GM18519 (cell line): ENCODE data around the gene TK2.

Source experiments
- ATAC-seq: cut with Tn5 transposase; IDR thresholded peaks from one replicate; pipeline ENCODE4 v1.9.1; 2021; ENCODE audit warnings: mild to moderate bottlenecking, moderate library complexity; ENCODE audit not compliant: unreplicated experiment, low FRiP score

The TK2 gene

GRCh38 chr16:66486773-66487579, 62.9 kb downstream of the TK2 start:
- no peak for ATAC-seq

GRCh38 chr16:66486199-66486772, 63.6 kb downstream of the TK2 start:
- ATAC-seq = no peak

GRCh38 chr16:66485376-66485775, 64.5 kb downstream of the TK2 start:
- ATAC-seq = no peak

DNA sequence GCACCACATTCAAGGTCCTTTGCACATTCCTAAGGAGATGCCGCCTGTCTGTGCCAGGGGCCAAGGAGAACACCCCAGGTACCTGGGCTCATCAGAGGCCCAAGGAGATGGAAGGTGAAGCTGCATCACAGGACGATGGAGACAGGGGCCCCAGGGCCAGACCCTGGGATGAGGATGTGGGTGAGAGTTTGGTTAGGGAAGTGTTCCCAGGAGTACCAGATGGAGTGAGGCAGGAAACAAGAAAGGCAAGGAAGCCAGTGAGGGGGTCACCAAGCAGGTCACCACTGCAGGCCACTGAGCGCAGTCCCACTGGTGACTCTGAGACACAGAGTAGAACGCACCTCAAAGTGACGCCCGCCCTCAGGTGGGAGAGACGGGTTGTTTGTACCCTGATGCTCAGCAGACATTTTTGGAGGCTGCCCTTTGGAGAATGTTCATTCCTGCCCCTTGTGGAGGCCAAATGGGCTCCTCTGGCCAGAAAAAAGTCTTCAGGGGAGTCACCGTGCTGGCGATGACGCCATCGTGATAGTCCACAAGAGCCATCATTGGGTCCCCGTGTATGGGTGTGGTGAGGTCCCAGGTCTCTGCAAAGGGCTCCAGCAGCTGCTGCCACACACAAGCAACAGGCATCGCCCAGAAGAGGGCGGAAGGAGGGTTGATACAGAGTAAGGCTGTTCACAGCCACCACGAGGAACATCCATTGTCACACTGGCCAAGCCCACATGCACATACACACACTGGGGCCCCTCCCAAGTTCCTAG, 65.3 kb downstream of the TK2 start:
- ATAC-seq = no peak

DNA sequence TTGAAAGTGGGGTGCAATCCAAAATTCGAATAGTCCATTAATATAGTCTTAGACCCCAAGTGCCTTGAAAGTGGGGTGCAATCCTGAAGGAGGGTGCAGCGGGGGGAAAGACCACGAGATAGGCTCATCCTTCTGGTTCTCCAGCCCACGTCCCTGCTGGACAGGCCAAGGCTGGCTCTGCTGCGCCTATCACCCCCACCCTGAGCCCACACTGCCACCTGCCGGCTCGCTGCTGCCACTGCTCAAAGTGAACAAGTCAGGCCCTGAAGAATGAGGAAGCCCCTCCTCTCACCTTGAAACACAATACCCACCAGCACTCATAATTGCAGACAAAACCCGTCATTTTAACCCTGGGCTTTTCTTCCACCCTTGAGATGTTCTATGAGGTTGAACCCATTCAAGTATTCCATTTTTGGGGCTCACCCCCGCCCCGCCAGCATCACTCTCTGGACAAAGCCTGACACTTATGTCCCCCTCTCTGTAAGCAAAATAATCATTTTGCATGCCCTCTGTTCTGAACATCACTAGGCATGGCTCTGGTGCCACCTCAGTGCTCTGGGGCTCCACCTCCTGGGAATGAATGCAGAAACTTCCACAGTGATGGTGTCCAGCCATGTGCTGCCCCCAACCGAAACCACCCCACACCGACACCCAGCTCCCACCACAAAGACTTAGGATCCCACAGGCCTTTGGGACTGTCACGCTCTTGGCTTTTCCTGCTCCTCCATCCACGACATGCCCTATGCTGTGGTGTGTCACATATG, 66.1 kb downstream of the TK2 start:
- no peak for ATAC-seq

DNA sequence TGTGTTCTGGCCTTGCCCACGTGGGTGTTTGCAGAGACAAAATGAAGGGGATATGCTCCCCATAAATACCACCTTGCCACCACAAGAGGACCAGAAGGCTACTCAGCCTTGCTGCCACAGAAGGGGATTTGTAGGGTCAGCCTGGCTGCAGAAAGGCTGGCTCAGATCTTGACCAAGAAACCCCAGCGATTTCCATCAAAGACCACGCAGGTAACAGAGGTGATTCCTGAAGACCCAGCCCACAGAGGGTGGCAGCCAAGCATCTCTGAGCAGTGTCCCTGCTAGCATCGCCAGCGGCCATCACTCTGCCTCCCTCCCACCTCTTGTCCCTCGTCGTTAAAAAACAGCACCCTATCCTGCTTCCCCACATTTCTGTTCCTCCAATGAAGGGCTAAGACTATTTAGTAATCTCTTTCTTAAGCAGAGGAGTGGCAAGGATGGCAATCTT, 68.0 kb downstream of the TK2 start:
- ATAC-seq = no peak

DNA sequence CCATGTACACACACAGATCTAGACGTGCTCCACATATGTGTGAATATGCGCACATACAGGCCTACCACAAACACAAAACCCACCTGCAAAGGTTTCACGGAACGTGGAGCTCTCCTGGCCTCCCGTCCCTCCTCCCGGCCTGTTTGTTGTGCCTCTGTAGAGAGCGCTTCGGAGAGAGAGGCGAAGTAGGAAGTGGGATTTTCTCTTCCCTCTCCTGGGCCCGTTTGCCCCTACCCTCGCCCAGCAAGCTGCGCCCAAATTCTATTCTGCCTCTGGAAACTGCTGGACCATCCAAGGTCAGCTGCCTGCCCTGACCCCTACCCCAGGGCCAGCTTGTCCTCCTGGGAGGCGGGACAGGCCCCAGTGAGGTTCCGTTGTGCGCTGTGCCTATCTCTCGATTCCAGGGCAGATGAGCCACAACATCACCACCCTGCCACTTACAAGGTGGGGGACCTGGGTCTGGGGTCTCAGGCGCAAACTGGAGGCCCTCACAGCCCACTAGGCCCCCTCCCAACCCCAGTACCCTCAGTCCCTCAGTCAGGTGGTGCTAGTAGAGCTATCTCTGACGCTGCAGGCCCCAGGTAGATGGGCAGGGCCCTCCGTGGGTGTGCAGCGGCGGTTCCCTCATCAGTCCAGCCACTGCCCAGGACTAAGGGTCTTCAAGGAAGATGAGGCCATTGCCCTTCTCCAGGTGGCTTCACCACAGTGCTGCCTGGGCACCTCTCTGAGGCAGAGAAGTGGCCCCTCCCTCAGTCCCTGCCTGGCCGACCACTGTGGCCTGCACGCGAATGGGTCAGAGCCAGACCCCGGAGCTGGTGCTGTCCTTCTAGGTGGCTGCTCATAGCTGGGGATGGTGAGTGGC, 68.6 kb downstream of the TK2 start:
- ATAC-seq = no peak

- no peak for ATAC-seq
These were observed 69.4 kb downstream of the TK2 start for GRCh38 chr16:66480265-66481080.

DNA sequence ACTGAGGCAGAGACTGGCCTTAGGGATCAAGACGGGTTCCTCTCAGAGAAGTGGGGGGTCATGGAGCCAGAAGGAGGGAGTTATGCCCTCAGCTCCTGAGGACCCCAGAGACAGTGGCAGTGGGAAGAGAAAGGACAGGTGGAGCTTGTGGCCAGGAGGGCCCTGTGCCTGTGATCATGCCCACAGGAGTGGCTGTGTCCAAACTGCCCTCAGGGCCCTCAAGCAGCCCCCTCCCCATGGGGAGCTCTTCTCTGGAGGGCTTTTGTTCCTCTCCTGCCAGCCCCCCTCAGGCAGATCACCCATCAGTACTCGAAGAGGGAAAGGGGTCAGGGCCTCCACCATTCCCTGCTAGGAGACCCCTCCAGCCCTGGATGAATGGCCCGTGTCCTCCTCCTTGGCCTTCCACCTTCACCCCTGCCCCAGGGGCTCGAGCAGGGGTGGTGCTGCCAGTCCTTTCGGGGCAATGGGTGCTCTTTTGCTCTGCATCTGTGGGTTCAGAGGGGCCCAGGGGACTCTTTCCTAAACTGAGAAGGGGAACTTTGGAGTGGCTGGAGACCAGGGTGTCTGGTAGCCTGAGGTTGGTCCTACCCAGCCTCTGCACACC, 70.2 kb downstream of the TK2 start:
- ATAC-seq = no peak

DNA sequence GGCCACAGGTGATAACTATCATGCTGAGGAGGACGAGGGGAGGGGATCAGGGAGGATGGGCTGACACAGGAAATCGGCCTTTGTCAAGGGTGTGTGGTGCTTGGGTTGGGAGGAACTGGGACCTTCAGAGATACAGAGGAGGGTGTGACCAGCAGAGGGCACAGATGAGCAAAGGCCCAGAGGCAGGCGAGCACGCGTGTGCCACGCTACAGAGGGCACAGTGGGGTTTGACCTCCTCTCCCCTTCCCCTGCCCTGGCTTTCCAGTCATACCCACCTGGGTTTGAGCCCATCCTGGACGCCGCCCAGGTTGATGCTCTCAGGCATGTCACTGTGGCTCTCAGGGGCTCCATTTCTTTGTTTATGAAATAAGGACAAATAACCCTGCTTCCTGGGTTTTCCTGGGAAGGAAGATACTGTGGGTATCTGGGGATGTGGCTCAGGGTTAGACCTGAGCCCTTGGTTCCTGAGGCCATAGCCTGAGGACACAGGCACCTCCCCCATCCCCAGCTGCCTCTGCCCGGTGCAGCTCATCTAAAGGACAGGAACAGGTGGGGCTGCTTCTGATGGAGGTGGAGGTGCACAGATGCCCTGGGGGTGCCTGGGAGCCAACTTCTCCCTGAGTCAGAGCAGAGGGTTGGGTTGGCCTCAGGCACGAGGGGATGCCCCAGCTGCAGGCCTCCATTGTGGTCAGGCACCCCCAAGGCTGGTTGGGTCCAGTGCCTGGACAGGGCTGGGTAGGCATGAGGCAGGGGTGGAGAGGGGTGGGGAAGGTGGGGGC, 71.0 kb downstream of the TK2 start:
- ATAC-seq = peak; percentile 53

DNA sequence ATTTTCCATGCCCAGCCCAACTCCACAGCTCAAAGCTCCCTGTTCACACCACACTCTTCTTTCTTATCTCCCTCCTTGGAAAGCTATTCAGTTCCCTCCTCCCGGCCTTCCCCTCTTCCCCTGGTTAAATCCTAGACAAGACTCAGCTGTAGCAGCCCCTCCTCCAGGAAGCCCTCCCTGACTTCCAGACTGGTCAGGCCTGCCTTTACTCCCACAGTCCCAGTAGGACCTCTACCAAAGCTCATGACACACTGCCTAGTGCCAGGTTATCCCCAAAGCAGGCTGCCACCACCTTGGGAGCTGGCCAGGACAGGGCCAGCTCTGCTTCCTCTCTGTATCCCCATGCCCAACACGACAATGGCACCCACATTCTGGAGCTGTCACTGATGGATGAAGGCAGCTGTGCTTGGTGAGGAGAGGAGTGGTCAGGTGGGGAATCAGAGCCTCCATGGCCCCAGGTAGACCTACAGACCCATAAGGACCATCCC, 72.8 kb downstream of the TK2 start:
- ATAC-seq = no peak

GRCh38 chr16:66476328-66477027, 73.4 kb downstream of the TK2 start:
- ATAC-seq = peak; percentile 36

GRCh38 chr16:66475232-66475631, 74.7 kb downstream of the TK2 start:
- no peak for ATAC-seq

GRCh38 chr16:66474750-66475199, 75.1 kb downstream of the TK2 start:
- peak; percentile 88 for ATAC-seq

DNA sequence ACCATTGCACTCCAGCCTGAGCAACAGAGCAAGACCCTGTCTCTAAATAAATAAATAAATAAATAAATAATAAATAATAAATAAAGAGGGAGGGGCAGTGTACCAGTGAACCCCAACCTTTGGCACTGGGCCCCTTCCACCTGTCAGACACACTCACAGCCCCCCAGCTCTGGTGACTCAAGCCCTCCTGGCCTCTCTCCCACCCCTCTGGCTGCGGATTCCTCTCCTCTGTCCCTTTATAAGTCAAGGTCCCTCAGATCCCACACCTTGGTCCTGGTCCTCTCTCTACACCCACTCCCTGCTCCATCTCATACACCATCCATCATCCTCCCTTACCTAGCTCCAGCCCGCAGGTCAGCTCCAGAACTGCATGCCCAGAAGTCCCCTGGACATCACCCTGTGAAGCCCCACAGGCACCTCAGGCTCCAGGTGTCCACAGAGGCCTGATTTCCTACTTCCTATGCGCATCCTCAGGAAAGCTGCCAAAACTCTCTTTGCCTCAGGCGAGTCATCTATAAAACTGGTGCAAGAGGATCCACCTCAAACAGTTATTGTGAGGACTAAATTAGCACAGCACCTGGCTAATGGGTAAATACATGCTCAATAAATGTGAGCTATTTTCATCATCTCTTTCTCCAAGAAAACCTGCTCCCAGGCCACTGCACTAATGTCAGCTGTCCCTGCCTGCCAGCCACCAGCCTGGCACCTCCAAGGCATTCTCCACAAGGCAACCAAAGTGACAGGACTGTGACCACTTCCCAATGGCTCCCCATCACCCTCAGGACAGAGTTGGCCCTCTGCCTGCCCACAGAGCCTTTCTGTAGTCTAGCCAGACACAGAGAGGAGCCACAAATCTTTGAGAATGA, 76.0 kb downstream of the TK2 start:
- no peak for ATAC-seq

- no peak for ATAC-seq
These were observed 76.8 kb downstream of the TK2 start for GRCh38 chr16:66473051-66473571.
